ENCODE measurements around the gene RRAS.

RRAS gene

GRCh38 chr19:49654581-49654980 lies 14.6 kb upstream of the RRAS start:
- DNase-seq (ENCODE audit: low read depth): no peak

- no peak for DNase-seq (ENCODE audit: low read depth)
These were observed 13.5 kb upstream of the RRAS start for GRCh38 chr19:49653466-49653806.

DNA sequence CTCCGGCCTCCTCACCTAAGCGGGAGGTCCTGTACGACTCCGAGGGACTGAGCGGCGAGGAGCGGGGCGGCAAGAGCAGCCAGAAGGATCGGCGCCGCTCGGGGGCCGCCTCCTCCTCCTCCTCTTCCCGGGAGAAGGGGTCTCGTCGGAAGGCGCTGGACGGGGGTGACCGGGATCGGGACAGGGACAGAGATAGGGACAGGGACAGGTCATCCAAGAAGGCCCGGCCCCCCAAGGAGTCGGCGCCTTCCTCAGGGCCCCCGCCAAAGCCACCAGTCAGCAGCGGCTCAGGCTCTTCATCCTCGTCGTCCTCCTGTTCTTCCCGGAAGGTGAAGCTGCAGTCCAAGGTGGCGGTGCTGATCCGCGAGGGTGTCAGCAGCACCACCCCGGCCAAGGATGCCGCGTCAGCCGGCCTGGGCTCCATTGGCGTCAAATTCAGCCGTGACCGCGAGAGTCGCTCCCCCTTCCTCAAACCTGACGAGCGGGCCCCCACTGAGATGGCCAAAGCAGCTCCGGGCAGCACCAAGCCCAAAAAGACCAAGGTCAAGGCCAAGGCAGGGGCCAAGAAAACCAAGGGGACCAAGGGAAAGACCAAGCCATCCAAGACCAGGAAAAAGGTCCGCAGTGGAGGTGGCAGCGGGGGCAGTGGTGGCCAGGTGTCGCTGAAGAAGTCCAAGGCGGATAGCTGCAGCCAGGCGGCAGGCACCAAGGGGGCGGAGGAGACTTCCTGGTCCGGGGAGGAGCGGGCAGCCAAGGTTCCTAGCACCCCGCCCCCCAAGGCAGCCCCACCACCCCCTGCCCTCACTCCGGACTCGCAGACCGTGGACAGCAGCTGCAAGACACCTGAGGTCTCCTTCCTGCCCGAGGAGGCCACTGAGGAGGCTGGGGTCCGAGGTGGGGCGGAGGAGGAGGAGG lies 12.9 kb upstream of the RRAS start:
- no peak for DNase-seq (ENCODE audit: low read depth)

GRCh38 chr19:49651820-49652550 lies 12.0 kb upstream of the RRAS start:
- DNase-seq (ENCODE audit: low read depth): no peak

DNA sequence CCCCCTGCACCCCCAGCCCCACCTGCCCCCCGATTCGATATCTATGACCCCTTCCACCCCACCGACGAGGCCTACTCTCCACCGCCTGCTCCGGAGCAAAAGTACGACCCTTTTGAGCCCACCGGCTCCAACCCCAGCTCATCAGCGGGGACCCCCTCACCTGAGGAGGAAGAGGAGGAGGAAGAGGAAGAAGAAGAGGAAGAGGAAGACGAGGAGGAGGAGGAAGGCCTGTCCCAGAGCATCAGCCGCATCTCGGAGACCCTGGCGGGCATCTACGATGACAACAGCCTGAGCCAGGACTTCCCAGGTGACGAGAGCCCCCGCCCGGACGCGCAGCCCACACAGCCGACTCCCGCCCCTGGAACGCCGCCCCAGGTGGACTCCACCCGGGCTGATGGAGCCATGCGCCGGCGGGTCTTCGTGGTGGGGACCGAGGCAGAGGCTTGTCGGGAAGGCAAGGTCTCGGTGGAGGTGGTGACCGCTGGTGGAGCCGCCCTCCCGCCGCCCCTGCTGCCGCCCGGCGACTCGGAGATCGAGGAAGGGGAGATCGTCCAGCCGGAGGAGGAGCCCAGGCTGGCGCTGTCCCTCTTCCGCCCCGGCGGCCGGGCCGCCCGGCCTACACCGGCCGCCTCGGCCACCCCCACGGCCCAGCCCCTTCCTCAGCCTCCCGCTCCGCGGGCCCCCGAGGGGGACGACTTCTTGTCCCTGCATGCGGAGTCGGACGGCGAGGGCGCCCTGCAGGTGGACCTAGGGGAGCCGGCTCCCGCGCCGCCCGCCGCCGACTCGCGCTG lies 11.3 kb upstream of the RRAS start:
- no peak for DNase-seq (ENCODE audit: low read depth)

DNA sequence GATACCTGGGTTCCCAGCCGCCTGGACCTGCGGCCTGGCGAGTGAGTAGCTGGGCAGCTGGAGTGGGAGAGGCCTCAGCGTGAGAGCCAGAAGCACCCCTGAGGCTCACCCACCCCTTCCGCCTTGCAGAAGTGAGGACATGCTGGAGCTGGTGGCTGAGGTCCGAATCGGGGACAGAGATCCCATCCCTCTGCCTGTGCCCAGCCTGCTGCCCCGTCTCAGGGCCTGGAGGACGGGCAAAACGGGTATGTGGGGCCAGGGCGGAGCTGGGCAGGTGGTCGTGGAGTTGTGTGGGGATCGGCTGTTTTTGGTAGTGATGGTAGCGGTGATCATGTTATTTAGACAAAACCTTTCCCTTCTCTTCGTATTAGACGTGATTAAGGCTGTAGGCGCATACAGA lies 6.6 kb upstream of the RRAS start:
- DNase-seq (ENCODE audit: low read depth): no peak

DNA sequence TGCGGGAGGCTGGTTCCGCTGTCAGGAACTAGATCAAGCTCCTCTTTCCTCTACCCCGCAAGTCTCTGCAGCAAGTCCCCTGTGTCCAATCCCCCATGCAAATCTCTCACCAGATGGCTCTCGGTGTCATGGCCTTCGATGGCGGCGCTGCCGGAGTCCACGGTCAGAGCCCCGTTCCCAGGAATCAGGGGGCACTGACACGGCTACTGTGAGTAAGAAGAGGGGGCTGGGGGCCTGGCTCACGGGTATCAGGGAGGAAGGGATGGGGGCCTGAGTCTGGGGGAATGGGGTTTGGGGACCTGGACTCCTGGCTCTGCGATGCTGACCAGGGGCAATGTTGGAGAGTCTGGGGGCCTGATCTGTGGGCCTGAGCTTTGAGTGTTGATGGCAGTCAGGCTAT lies 6.1 kb upstream of the RRAS start:
- no peak for DNase-seq (ENCODE audit: low read depth)

DNA sequence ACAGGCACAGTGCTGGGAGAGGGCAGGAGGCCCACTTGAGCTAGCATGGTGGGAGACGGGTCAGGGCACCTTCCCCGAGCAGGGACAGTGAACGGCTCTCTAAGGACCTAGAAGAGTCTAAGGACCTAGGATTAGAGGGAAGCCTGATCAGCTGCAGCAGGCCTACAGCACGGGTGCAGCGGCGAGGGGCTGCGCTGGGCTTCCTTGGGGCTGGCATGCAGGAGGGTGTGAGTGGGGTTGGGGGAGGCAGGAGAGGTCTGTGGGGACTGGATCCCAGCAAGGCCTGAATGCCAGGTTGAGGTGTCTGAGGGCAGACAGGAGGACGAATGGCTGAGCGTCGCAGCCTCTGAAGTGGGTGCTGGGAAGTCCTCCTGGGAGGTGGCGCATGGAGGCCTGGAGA lies 5.6 kb upstream of the RRAS start:
- DNase-seq (ENCODE audit: low read depth): no peak

GRCh38 chr19:49643466-49643865 lies 3.5 kb upstream of the RRAS start:
- DNase-seq (ENCODE audit: low read depth): no peak

DNA sequence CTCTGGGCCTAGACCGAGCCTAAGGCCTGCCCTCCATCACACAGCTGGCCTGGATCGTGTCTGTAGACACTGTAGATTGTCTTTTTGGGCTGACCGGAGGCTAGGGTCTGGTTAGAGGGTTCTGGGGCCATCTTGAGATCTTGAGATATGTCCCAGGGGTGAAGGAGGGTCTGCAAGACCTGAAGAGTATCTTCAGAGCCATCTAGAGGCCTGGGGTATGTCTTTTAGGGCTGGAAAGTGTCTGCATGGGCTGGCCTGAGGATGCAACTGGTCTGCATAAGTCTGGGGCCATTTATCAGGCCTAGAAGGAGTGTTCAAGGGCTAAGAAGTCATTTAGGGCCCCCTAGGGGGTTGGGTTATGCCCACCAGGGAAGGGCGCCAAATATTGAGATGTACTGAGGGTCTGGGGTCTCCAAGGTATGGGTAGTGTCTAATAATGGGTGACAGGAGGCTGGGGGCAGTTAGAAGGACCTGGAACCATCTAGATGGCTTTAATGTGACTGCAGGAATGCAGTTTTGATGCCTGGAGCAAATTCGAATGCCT lies 2.6 kb upstream of the RRAS start:
- peak; percentile 24 for DNase-seq (ENCODE audit: low read depth)

DNA sequence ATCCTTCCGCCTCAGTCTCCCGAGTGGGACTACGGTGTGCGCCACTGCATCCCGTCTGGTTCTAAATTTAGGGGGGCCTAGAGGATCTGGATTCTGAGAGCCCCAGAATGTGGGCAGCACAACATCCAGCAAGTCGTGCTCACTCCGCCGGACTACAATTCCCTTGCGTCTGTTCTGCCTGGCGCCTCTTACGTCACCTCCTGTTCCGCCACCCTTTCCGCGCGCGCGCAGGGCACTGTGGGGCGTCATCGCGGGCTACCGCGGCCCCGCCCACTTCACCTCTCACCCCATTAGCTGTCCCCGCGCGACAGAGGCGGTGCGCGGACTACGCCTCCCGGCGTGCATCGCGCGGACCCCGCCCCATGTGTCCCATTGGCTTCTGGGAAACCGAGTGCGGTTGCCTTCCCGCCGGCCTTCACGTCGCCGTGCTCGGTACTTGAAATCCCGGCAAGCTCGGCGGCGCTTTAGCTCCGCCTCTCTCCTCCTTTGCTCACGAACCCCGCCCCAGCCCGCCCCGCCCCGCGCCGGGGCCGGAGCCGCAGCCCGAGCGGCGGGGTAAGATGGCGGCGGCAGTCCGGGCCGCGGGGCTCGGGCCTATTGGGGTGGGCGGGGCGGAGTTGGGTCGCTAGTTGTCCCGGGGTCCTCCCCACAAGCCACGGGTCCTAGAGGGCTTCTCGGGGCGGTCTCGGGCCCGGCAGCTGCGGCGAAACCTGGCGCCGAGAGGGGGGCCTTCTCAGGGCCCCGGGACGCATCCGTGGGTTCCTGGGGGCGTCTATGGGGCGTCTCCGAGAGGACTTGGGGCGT lies 1.9 kb upstream of the RRAS start, which contains the start of gene SCAF1:
Gene SCAF1, plus strand, starts transcription at position 522 of the 804 bp plus-strand sequence. CDS start 2,818 bp downstream, outside the sequence.
- DNase-seq (ENCODE audit: low read depth): peak; percentile 99

GRCh38 chr19:49639401-49640112 lies 386 bp downstream of the RRAS start:
- DNase-seq (ENCODE audit: low read depth): no peak

DNA sequence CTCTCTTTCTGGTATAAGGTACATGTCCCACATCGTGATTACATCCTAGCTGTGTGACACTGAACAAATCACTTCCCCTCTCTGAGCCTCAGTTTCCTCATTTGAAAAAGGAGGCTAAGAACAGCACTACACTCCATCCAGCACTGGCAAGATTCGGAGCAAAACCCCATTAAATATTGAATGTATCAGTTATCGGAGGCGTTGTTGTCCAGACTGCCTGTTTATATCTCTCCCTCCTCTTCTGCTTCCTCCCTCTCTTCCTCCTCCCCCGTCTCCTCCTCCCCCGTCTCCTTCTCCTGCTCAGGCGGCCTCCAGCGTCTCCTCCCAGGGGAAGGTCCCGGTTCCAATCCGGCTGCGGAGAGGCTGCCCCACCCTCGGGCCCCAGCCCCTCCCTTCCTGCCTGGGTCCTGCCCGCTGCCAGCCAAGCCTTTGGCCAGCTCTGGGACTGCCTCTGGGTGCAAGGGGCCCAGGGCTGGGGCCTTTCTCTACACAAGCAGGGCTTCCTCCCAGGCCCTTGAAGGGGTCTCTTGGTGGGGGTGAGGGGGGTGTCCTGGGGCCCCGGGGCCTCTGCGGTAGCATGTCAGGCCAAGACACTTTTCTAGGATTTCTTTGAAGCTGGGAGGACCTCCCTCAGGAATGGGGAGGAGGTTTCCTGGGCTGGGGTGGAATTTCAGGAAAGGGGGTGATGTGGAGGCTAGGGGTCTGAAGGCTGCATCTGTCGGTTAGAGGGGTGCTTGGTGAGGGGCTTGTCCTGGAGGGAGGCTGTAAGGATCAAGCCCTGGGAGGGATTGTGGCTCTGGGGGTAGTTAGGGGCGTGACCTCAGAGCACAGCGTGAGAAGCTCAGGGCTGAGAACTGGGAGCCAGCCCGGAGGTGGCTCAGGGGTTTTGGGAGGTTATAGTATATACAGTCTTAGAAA lies 1.9 kb downstream of the RRAS start:
- peak; percentile 90 for DNase-seq (ENCODE audit: low read depth)

DNA sequence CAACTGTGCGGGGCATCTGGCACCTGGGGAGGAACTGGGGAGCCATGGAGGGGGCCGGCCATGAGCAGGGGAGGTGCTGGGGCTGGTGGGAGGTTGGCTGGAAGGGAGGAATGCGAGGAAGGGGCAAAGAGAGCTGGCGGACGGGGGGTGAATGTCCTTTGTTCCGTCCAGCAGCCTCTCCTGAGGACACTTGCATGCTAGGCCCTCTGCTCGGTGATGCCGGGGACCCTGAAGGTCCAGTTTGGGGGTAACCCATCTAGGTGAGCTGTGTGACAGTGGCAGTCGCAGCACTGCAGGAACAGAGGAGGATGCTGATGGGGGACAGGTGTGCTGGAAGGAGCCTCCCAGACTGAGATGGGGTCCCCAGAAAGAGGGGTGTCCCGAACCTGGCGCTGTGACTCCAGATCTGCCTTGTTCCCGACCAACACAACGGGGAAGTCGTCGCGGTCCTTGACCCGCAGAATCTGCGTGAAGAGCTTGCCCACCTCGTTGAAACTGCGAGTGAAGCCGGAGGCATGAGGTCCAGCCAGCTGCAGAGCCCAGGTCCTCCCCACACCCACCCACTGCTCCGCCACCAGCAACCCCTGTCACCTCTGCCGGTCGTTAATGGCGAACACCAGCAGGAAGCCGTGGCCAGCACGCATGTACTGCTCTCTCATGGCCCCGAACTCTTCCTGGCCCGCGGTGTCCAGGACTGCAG lies 3.6 kb downstream of the RRAS start:
- DNase-seq (ENCODE audit: low read depth): no peak

- DNase-seq (ENCODE audit: low read depth): no peak
These were observed 4.3 kb downstream of the RRAS start for GRCh38 chr19:49635530-49636232.

DNA sequence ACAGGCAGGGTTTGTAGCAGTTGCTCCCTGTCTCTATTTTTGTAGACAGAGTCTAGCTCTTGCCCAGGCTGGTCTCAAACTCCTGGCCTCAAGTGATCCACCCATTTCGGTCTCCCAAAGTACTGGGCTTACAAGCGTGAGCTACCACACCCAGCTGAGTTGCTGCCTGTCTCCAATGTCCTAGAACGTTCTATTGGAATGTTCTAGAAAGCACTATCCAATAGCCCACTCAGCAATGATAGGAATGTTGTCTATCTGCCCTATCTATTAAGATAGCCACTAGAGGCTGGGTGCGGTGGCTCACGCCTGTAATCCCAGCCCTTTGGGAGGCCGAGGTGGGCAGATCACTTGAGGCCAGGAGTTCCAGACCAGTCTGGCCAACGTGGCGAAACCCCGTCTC lies 6.7 kb downstream of the RRAS start:
- peak; percentile 39 for DNase-seq (ENCODE audit: low read depth)

- no peak for DNase-seq (ENCODE audit: low read depth)
These were observed 7.4 kb downstream of the RRAS start for GRCh38 chr19:49632576-49632975.

DNA sequence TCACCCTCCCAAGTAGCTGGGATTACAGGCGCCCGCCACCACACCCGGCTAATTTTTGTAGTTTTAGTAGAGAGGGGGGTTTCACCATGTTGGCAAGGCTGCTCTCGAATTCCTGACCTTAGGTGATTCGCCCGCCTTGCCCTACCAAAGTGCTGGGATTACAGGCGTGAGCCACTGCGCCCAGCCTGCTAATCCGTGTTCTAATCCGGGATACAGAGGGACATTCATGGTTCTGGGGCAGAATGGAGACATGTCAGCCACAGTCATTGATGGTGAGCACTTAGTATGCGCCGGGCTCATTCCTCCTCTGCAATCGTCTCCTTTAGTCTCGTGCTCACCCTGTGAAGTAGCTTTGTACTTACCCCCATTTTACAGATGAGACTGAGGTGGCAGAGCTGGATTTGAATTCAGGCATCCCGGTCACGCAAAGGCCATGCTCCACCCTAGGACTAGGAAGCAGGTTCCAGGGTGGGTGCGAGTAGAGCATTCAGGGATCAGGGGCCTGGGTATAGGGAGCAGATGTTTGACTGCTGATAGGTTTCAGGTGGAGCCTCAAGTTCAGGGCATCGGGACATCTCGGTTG lies 8.2 kb downstream of the RRAS start:
- no peak for DNase-seq (ENCODE audit: low read depth)

All from EH (cell line).